Kidney glomerular epithelial cell (primary cell): ENCODE data around the gene TMEM233.
A peak's percentile ranks its signal among the peaks of the same experiment; 100 is the strongest.
"Not testable (repeated sequence)": the region's sequence is repeated elsewhere in the genome, so short reads cannot be mapped to it uniquely, and the experiment has no call there.

Experiments
- DNase-seq: peaks from one replicate; lab custom pipeline; 2025; lab: John Stamatoyannopoulos, UW

Gene TMEM233

GRCh38 chr12:119658166-119658565, 64.6 kb downstream of the TMEM233 start:
- DNase-seq, result not testable (repeated sequence)

GRCh38 chr12:119659289-119659897, 65.8 kb downstream of the TMEM233 start:
- no peak for DNase-seq

GRCh38 chr12:119660076-119660475, 66.5 kb downstream of the TMEM233 start:
- no peak for DNase-seq

DNA sequence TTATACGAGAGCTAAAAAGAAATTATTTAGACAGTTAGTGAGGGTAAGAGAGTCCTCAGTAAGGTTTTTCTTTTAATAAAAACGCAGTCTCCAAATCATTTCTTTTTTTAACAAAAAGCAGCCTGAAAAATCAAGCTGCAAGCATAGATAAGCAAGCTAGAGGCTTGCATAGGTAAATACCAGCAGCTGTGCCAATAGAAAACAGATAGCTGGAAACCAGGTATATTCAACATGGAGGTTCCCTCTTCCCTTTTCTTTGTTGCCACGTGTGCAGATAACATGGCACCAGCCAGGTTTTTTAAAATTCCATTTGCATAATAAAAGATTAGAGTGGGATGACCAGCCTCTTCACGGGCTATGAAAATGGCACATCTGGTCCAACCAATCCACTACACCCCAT, 68.3 kb downstream of the TMEM233 start:
- DNase-seq, result no peak

DNA sequence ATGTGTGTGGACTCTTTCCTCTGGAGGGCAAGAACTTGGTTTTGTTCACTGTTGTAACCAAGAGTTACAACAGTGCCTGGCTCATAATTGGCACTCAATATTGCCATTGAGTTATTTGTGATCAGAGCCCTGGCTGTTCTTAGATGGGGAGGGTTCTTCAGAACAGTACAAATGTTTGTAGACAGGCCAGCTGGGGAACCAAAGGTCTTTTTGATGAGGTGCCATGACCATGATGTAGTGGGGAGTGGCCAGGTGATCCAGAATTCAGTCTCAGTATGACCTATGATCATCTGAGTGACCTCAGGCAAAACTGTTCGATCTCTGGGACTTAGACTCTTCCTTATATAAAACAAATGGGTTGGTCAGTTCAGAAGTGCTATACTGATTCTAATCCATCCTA, 71.1 kb downstream of the TMEM233 start:
- DNase-seq, result no peak

DNA sequence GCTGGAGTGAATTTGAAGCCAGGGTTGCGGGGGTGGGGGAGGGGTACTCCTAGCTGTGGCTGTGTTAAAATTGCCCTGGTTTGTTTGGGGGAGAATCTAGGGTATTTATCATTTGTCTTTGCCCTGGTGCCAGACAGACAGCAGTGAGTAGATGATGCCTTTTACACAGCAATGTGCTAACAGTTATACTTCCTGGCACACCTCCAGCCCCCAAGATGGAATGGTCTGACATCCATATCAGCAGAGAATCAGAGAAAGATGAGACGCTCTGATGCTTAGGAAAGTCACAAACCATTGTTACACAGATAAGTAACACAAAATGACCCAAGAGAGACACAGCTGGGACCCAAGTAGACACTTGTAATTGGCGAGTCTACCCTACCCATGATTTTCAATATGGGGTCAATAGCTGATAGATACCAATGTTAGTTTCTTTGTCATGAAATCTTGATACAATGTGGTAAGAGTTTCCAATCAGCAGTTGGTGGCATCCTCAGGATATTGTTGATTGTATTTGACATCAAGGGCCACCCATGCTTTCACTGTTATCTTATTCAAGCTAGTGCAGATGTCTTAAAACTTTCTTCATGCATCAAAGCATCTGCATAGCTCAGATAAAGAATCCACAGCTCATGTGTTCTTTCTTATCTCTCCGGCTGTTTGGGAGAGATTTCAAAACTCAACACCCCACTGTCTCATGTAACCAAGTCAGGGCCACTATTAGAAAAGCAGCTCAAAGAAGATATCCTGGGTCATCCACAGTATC, 71.8 kb downstream of the TMEM233 start:
- no peak for DNase-seq

GRCh38 chr12:119666226-119666795, 72.7 kb downstream of the TMEM233 start:
- no peak for DNase-seq

DNA sequence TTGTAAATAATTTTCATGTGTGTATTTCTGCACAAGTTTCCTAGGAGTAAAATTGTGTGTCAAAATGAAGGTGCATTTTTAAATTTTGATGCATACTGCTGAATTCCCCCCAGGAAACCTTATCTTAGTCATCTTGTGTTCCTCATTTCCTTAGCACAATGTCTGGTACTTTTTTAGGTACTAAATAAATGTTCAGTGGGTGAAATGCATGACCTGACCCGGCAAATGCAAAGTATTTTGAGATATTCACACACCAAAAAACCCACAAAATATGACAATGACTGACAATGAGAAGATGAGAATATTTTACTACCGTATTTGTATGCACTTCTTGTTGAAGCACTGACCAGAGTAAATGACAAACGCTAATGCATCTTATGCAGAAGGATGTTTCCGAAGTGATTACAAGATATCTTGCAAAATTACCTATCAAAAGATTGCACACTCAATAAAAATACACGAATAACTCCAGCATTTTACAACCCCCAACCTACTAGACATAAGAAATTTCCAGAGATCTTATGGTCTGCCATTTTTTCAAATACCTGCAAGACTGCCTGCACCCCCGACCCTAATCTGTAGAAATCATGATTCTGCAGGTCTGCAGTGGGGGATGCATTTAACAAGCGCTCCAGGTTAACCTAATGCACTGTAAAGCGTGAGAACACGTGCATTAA, 73.5 kb downstream of the TMEM233 start:
- no peak for DNase-seq

DNA sequence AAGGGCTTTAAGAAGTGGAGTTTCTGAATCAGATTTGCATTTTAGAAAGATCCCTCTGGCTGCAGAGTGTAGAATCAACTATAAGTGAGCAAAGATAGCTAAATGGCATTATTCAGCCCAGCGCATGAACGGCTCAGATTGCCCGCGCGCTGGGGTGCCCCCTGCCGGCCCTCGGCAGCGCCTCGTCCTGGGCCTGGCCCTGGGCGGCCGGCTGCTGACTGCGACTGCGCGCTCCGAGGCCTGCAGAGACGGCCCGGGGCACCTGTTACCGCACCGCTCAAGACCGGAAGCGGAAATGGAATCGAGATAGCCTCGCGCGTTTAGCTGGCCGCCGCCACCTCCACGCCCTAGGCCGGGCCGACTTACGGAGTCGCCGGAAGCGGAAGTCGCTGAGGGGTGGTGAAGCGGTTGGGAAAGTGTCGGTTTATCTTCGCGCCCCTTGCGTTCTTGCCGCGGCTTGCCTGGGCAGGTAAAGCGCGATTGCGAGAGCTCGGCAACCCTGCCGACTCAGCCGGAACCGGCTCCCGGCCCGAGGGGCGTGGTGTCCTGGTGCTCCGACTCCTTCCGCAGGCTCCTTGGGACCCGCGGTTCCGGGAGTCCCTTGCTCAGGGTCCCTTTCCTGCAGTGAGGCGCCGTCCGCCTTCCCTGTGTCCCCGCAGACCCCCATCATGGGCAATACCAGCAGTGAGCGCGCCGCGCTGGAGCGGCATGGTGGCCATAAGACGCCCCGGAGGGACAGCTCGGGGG, 74.2 kb downstream of the TMEM233 start, which contains the start of gene PRKAB1:
Gene PRKAB1, plus strand, starts transcription at position 557 of the 747 bp plus-strand sequence. Its CDS starts 112 bp downstream, at position 669.
- DNase-seq, result peak; percentile 96

- DNase-seq, result no peak
These were observed 74.8 kb downstream of the TMEM233 start for GRCh38 chr12:119668324-119668841.

DNA sequence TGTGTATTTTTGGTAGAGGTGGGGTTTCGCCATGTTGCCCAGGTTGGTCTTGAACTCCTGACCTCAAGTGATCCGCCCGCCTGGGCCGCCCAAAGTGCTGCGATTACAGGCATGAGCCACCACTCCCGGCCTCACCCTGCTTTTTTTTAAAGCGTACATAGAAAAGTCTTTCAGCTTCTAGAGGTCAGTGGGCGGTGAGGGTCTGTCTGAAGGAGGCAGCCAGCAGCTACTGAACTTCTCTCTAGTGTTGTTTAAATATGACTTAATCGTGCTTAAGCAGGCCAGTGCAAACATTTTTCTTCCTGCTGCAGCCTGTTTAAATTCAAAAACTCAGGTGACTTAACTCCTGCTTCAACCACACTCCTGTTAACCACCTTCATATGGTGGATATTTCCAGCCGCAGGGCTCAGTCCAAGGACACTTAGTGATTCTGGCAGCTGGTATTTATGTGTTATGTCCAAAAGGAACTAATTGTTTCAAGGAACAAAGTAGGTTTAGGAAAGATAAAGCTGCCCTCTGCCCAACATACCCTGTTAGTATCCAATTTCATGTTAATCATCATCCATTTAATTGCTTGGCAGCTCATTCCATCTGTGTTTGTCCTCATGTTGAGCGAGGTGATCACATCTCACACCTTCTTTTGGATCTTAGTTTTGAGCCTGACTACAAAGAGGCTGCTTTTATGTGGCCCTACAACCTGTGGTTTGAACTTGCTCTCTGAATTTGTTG, 76.3 kb downstream of the TMEM233 start:
- no peak for DNase-seq

DNA sequence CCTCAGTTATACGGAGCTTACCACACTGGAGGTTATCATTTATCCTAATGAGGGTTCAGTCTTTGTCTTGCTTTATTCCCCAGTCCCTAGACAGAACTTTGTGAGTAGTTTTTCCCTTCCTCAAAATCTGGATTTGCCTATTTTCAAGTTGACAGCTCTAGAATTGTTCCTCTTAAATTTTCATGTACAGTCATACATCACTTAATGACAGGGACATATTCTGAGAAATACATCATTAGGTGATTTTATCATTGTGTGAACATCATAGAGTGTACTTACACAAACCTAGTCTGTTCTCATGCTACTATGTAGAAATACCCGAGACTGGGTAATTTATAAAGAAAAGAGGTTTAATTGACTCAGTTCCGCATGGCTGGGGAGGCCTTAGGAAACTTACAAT, 77.5 kb downstream of the TMEM233 start:
- no peak for DNase-seq

DNA sequence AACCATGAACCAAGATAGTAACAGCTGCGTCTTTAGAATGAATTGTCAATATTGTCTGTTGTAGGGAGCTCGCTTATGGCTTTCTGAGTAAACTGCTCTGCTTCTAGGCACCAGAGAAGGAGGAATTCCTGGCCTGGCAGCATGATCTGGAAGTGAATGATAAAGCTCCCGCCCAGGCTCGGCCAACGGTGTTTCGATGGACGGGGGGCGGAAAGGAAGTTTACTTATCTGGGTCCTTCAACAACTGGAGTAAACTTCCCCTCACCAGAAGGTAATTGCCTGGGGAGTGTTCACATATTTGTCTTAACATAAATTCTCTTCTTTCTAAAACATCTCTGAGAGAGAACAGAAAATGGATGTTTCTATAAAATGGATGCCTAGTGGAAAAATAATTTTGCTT, 78.6 kb downstream of the TMEM233 start:
- no peak for DNase-seq

GRCh38 chr12:119673634-119674033, 80.1 kb downstream of the TMEM233 start:
- DNase-seq, result no peak

- no peak for DNase-seq
These were observed 81.0 kb downstream of the TMEM233 start for GRCh38 chr12:119674560-119674959.

DNA sequence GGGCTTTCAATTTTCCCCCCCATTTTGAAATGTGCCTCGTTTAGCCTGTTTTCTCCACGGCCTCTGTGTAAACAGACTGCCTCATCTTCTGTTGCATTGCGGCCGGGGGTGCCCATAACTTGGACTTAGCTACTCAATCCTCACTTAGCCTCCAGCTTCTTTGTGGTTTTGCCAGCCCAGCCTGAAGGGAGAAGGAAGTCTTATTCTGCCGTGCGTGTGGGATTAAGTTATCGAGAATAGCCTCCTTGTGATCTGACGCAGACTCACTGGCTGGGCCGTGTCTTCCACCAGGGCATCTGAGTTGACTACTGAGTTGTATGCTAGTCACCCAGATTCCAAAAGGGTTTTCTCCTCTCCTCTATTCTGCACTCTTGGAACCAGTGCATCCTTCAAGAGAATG, 82.4 kb downstream of the TMEM233 start:
- no peak for DNase-seq

DNA sequence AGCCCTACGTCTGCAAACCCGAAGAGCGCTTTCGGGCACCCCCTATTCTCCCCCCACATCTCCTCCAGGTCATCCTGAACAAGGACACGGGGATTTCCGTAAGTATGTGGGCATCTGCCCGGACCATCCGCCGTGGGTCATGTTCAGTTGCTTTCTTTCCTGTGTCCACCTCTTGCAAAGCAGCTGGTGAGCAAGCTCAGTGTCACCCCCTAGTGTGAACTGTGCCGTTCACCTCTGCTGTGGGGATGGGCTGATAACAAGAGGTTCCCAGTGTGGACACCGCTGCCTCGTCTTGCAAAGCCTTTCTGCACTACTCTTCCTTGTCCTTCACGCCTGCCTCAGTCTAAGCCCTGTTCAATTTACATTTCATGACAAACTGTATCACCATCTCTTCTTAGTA, 83.0 kb downstream of the TMEM233 start:
- no peak for DNase-seq

DNA sequence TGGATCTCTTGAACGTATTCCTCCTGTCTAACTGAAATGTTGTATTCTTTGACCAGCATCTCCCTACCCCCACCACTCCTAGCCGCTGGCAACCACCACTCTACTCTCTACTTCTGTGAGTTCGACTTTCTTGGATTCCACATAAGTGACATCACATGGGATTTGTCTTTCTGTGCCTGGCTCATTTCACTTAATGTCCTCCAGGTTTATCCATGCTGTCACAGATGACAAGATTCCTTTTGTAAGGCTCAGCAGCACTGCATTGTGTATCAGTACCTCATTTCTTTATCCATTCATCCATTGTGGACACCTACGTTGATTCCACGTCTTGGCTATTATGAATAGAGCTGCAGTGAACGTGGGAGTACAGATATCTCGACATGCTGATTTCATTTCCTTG, 84.9 kb downstream of the TMEM233 start:
- no peak for DNase-seq

DNA sequence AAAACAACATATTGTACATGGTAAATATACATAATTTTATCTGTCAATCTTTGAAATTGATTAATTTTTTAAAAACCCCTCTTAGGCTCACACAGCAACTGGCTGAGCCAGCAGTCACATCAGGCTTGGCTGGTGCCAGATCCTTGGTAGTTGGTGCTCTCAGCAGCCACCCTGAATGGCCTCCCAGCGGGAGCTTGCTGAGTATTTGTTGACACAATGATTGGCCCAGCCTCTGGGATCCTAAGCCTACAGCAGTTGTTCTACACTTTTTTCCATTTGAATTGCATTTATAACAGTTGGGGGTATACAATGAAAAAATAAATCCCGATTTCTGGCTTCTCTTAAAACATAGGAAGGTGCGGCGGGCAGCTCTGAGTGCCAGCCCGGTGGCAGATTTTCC, 85.5 kb downstream of the TMEM233 start:
- no peak for DNase-seq

DNA sequence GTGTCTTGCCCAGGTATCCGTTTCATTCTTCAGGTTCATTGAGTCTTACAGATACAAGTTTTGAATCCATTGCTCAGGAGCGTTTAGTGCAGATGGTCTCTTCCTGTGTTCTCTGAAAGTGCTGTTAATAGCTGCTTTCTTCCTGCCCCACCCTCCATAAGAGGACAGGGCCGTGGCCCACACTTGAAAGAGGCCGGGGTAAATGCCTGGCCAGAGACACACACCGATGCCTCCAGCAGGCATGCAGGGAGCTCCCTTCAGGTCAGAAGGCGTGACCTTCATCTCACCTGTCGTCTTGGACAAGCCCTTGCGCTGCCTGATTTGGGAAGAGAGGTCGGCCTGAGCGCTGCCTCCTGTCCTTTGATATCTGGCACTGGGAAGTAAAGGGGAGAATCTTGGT, 85.9 kb downstream of the TMEM233 start:
- no peak for DNase-seq

DNA sequence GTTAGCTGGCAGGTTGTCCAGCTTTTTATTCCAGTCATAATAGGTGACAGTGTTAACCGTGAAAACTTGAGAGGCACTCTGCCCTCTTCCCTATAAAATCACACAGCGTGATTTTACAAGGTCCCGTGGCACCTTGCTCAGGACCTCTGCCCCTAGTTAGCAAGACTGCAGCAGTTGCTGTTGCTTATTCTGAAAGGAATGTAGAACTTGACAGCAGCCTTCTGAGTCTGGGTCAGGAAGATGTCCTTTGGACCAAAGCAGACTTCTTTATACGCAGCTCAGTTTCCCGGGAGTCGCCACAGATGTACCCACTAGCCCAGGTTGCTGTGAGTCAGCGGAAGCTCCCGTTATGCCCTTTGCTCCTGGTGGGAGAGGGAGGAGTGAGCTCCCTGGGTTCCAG, 87.5 kb downstream of the TMEM233 start:
- DNase-seq, result no peak
